H9 (cell line): Measurements from ENCODE around the gene CTIF. TPM values are rescaled to one million over a fixed set of nuclear protein-coding genes. Genes with fewer than 3 reads are reported as not detected.
A peak's percentile ranks its signal among the peaks of the same experiment; 100 is the strongest.

Experiments used
- DNase-seq: peaks from one replicate; pipeline ENCODE4 v3.0.0-alpha.2; 2017
- H2AFZ ChIP-seq: one replicate; pipeline ENCODE4 v1.6.1; 2013; ENCODE audit warnings: mild to moderate bottlenecking, low read length, control low read depth, moderate library complexity
- H2AK5ac ChIP-seq: 2 replicates; pipeline ENCODE4 v1.6.1; 2013; ENCODE audit warnings: low read length, control low read depth, mixed read lengths; ENCODE audit not compliant: insufficient read length
- H2BK120ac ChIP-seq: one replicate; pipeline ENCODE4 v1.6.1; 2013; ENCODE audit warnings: low read depth, mild to moderate bottlenecking, low read length, control low read depth, inconsistent platforms; ENCODE audit not compliant: poor library complexity, severe bottlenecking
- H2BK12ac ChIP-seq: 2 replicates; pipeline ENCODE4 v1.6.1; 2013; ENCODE audit warnings: low read length, control low read depth, mixed read lengths, low read depth; ENCODE audit not compliant: insufficient read length
- H2BK15ac ChIP-seq: 2 replicates; pipeline ENCODE4 v1.6.1; 2013; ENCODE audit warnings: low read depth, low read length, control low read depth
- H2BK20ac ChIP-seq: one replicate; pipeline ENCODE4 v1.6.1; 2013; ENCODE audit warnings: low read depth, mild to moderate bottlenecking, low read length, control low read depth, inconsistent platforms; ENCODE audit not compliant: poor library complexity, severe bottlenecking
- H2BK5ac ChIP-seq: 2 replicates; pipeline ENCODE4 v1.6.1; 2013; ENCODE audit warnings: low read length, control low read depth, mixed read lengths; ENCODE audit not compliant: insufficient read length
- H3K14ac ChIP-seq: 2 replicates; pipeline ENCODE4 v1.6.1; 2013; ENCODE audit warnings: low read length, control low read depth; ENCODE audit not compliant: insufficient read depth
- H3K18ac ChIP-seq: 2 replicates; pipeline ENCODE4 v1.6.1; 2013; ENCODE audit warnings: low read depth, mild to moderate bottlenecking, mixed read lengths, low read length, control low read depth; ENCODE audit not compliant: insufficient read length
- H3K23ac ChIP-seq: 2 replicates; pipeline ENCODE4 v1.6.1; 2013; ENCODE audit warnings: low read length, control low read depth, mixed read lengths, low read depth; ENCODE audit not compliant: insufficient read length
- H3K23me2 ChIP-seq: 2 replicates; pipeline ENCODE4 v1.6.1; 2013; ENCODE audit warnings: low read depth, mild to moderate bottlenecking, mixed read lengths, low read length, control low read depth; ENCODE audit not compliant: insufficient read length, poor library complexity, severe bottlenecking
- H3K27ac ChIP-seq: 2 replicates; pipeline ENCODE4 v1.5.1; 2013; ENCODE audit warnings: low read length, control low read depth, mixed read lengths, low read depth; ENCODE audit not compliant: insufficient read length
- H3K27me3 ChIP-seq: 2 replicates; pipeline ENCODE4 v1.6.1; 2013; ENCODE audit warnings: low read length, control low read depth, inconsistent platforms; ENCODE audit not compliant: insufficient read depth
- H3K4ac ChIP-seq: 2 replicates; pipeline ENCODE4 v1.6.1; 2013; ENCODE audit warnings: low read depth, mild to moderate bottlenecking, control low read depth, inconsistent platforms, low read length, moderate library complexity
- H3K4me1 ChIP-seq: 2 replicates; pipeline ENCODE4 v1.6.1; 2013; ENCODE audit warnings: low read length, control low read depth, inconsistent platforms; ENCODE audit not compliant: insufficient read depth
- H3K4me2 ChIP-seq: 2 replicates; pipeline ENCODE4 v1.6.1; 2013; ENCODE audit warnings: low read length, control low read depth, mixed read lengths; ENCODE audit not compliant: insufficient read length, insufficient read depth
- H3K56ac ChIP-seq: 2 replicates; pipeline ENCODE4 v1.6.1; 2013; ENCODE audit warnings: low read depth, mild to moderate bottlenecking, mixed read lengths, low read length, control low read depth; ENCODE audit not compliant: insufficient read length
- H3K79me1 ChIP-seq: 2 replicates; pipeline ENCODE4 v1.6.1; 2013; ENCODE audit warnings: low read depth, mild to moderate bottlenecking, moderate library complexity, low read length, control low read depth, inconsistent platforms; ENCODE audit not compliant: insufficient read depth, poor library complexity, severe bottlenecking
- H3K79me2 ChIP-seq: 2 replicates; pipeline ENCODE4 v1.6.1; 2013; ENCODE audit warnings: low read length, control low read depth, inconsistent platforms; ENCODE audit not compliant: insufficient read depth
- H3K9ac ChIP-seq: 2 replicates; pipeline ENCODE4 v1.6.1; 2013; ENCODE audit warnings: low read length, control low read depth, mixed read lengths; ENCODE audit not compliant: insufficient read length; ENCODE audit errors: extremely low read depth
- H3K9me3 ChIP-seq: one replicate; pipeline ENCODE4 v1.6.1; 2013; ENCODE audit warnings: low read depth, low read length, inconsistent platforms; ENCODE audit not compliant: control insufficient read depth
- H3T11ph ChIP-seq: one replicate; pipeline ENCODE4 v1.6.1; 2013; ENCODE audit warnings: mild to moderate bottlenecking, low read length, control low read depth, inconsistent platforms
- H4K20me1 ChIP-seq: one replicate; pipeline ENCODE4 v1.6.1; 2013; ENCODE audit not compliant: control insufficient read depth, insufficient read length, insufficient read depth
- H4K5ac ChIP-seq: 2 replicates; pipeline ENCODE4 v1.6.1; 2013; ENCODE audit warnings: low read depth, mild to moderate bottlenecking, mixed read lengths, low read length, control low read depth; ENCODE audit not compliant: insufficient read length
- H4K8ac ChIP-seq: replicated peaks from 2 replicates; pipeline ENCODE4 v1.6.1; 2013; ENCODE audit warnings: low read length, control low read depth, mixed read lengths, low read depth; ENCODE audit not compliant: insufficient read length
- H4K91ac ChIP-seq: 2 replicates; pipeline ENCODE4 v1.6.1; 2013; ENCODE audit warnings: low read depth, mild to moderate bottlenecking, moderate library complexity, mixed read lengths, low read length, control low read depth; ENCODE audit not compliant: insufficient read length
- H3K27ac Mint-ChIP-seq, 3 experiments: 2 replicates in 2 of 3; 3 replicates in 1 of 3; pipeline ENCODE4 v1.8.0; 2020 to 2021; ENCODE audit warnings: mixed read lengths in 3 of 3, mild to moderate bottlenecking in 1 of 3, moderate library complexity in 1 of 3
- H3K27me3 Mint-ChIP-seq: 2 replicates; pipeline ENCODE4 v1.8.0; 2021; ENCODE audit warnings: low read depth, mild to moderate bottlenecking, moderate library complexity, mixed read lengths
- H3K36me3 Mint-ChIP-seq, 3 experiments: 2 replicates in 2 of 3; 3 replicates in 1 of 3; pipeline ENCODE4 v1.8.0; 2020 to 2021; ENCODE audit warnings: low read depth in 3 of 3, mixed read lengths in 3 of 3; ENCODE audit not compliant: insufficient read depth in 1 of 3
- H3K4me1 Mint-ChIP-seq, 2 experiments: 2 replicates each; pipeline ENCODE4 v1.8.0; 2020; ENCODE audit warnings: mixed read lengths in 2 of 2
- H3K4me3 Mint-ChIP-seq, 2 experiments: 2 replicates in 1 of 2; 3 replicates in 1 of 2; pipeline ENCODE4 v1.8.0; 2020 to 2021; ENCODE audit warnings: mild to moderate bottlenecking in 2 of 2, mixed read lengths in 2 of 2, moderate library complexity in 1 of 2
- H3K9me3 Mint-ChIP-seq, 2 experiments: 2 replicates in 1 of 2; 3 replicates in 1 of 2; pipeline ENCODE4 v1.8.0; 2020; ENCODE audit warnings: mild to moderate bottlenecking in 2 of 2, mixed read lengths in 2 of 2, moderate library complexity in 1 of 2
- CTCF ChIP-seq: fragments of 200-600 bp; sonication (generic); conservative IDR thresholded peaks from 3 replicates; pipeline ENCODE4 v1.8.0; 2021; ENCODE audit warnings: antibody characterized with exemption, mild to moderate bottlenecking
- WGBS: extraction: QIAGEN DNeasy Blood & Tissue Kit; methylation state at CpG from one replicate; pipeline ENCODE4 v1.1.7; 2013; ENCODE audit warnings: missing lambda C conversion rate, low lambda C conversion rate, mixed read lengths; ENCODE audit not compliant: insufficient read length; ENCODE audit errors: extremely low coverage; 5-methylcytosine and 5-hydroxymethylcytosine counted together
- total RNA-seq: library from RNA; stranded (reverse); gene quantifications from 2 replicates; pipeline ENCODE4 v1.2.1, GENCODE V29; 2021

CTIF gene
- total RNA-seq, 1 experiment from 2014 or later: 15.8 TPM

GRCh38 chr18:48676756-48677368, 138.0 kb downstream of the CTIF start:
- Histone ChIP-seq H3T11ph (no peak overlapping the region), H4K5ac (no peak overlapping the region), H4K20me1 (no peaks in the 10 kb centered on the region), H3K23ac (no peak overlapping the region), H2AK5ac (no peak overlapping the region), H2BK12ac (no peak overlapping the region), H2BK15ac (no peak overlapping the region), H3K27me3 (no peaks in the 10 kb centered on the region), H3K4ac (no peak overlapping the region), H3K23me2 (no peaks in the 10 kb centered on the region), H3K4me2 (no peak overlapping the region), H3K14ac (no peak overlapping the region), H3K27ac (no peak overlapping the region), H3K4me1 (no peaks in the 10 kb centered on the region), H2BK20ac (no peak overlapping the region), H2BK120ac (no peak overlapping the region), H3K79me1 (no peaks in the 10 kb centered on the region), H3K18ac (no peak overlapping the region), H3K9ac (no peak overlapping the region), H3K56ac (no peak overlapping the region), H3K9me3 (no peaks in the 10 kb centered on the region), H4K91ac (no peak overlapping the region), H2AFZ (no peak overlapping the region), H3K79me2 (no peaks in the 10 kb centered on the region), H2BK5ac (no peak overlapping the region), H4K8ac (no peak overlapping the region)
- H3K36me3 Mint-ChIP-seq: peaks cover 0 to under 1% (median 0%) of the 10 kb centered on the region in 3 experiments; a peak in 1 of 7 replicates
- H3K9me3 Mint-ChIP-seq: no peaks in the 10 kb centered on the region
- no peaks in the 10 kb centered on the region for H3K27me3 Mint-ChIP-seq
- no peak overlapping the region for H3K4me3 Mint-ChIP-seq
- DNase-seq: peak; percentile 76
- TF ChIP-seq CTCF: peak; percentile 97
- no CpG with 5 or more reads among the region's 17 CpGs for WGBS
- H3K4me1 Mint-ChIP-seq: peaks cover 3 to 7% of the 10 kb centered on the region in 2 experiments; a peak in 1 of 4 replicates
- no peak overlapping the region for H3K27ac Mint-ChIP-seq
